Activated CD8-positive, alpha-beta memory T cell treated with anti-CD3 and anti-CD28 coated beads for 4 hours (primary cell): ENCODE data around the gene P2RY2.

Experiments
- DNase-seq, 2 donors: peaks; one replicate each; pipeline ENCODE4 v3.0.0-alpha.2; 2020; ENCODE audit warnings: low read depth in 2 of 2

P2RY2 gene

GRCh38 chr11:73205661-73206343 lies 12.3 kb upstream of the P2RY2 start:
- DNase-seq = no peak

GRCh38 chr11:73206801-73207200 lies 11.3 kb upstream of the P2RY2 start:
- no peak for DNase-seq

GRCh38 chr11:73209892-73210291 lies 8.2 kb upstream of the P2RY2 start:
- no peak for DNase-seq

- DNase-seq = no peak
These were observed 7.0 kb upstream of the P2RY2 start for GRCh38 chr11:73210916-73211667.

- no peak for DNase-seq
These were observed 4.6 kb upstream of the P2RY2 start for GRCh38 chr11:73213196-73214143.

- no peak for DNase-seq
These were observed 2.6 kb upstream of the P2RY2 start for GRCh38 chr11:73215191-73216134.

- no peak for DNase-seq
These were observed 1.6 kb upstream of the P2RY2 start for GRCh38 chr11:73216465-73216864.

- DNase-seq = no peak
These were observed 811 bp upstream of the P2RY2 start for GRCh38 chr11:73217131-73217809.

GRCh38 chr11:73217810-73218105 lies 323 bp upstream of the P2RY2 start:
- no peak for DNase-seq

- DNase-seq = no peak
These were observed 742 bp downstream of the P2RY2 start for GRCh38 chr11:73218830-73219215.

- DNase-seq = no peak
These were observed 1.6 kb downstream of the P2RY2 start for GRCh38 chr11:73219396-73220285.

- no peak for DNase-seq
These were observed 3.4 kb downstream of the P2RY2 start for GRCh38 chr11:73221451-73221850.

- DNase-seq = no peak
These were observed 3.9 kb downstream of the P2RY2 start for GRCh38 chr11:73221996-73222395.

- DNase-seq = no peak
These were observed 6.1 kb downstream of the P2RY2 start for GRCh38 chr11:73223998-73224730.

GRCh38 chr11:73225001-73225686 lies 7.1 kb downstream of the P2RY2 start:
- DNase-seq = no peak

- DNase-seq = no peak
These were observed 7.8 kb downstream of the P2RY2 start for GRCh38 chr11:73225851-73226250.

GRCh38 chr11:73226297-73227006 lies 8.4 kb downstream of the P2RY2 start:
- DNase-seq = no peak
